ENCODE measurements around the gene CNTN4. TPM values are rescaled to one million over a fixed set of nuclear protein-coding genes. Genes with fewer than 3 reads are reported as not detected.

CNTN4 gene
- total and polyA plus RNA-seq, 2 of the 8 experiments (the other 6 are each of a cell fraction or from before 2014, with no cell fraction given) = 0.41 to 2.2 TPM

- no peak for TF ChIP-seq CHD7 (IDR thresholded peaks at IDR 0.05; ENCODE audit: insufficient replicate concordance, low read length)
Observed at GRCh38 chr3:2711081-2711480, 612.4 kb downstream of the CNTN4 start (continued).
